COR-L47 (cell line): ENCODE results near the gene C1orf198.

Experiments
- DNase-seq: peaks from one replicate; lab custom pipeline; 2025; lab: John Stamatoyannopoulos, UW

Gene C1orf198

GRCh38 chr1:230867903-230868735 is at the start of gene C1orf198:
C1orf198 (minus strand) TSS chr1:230868521; CDS start chr1:230868512, 9 bp downstream.
- DNase-seq = peak; percentile 71

- peak; percentile 88 for DNase-seq
Observed at GRCh38 chr1:230917284-230918135, 49.2 kb upstream of the C1orf198 start.

- no peak for DNase-seq
Observed at GRCh38 chr1:230916587-230917283, 48.4 kb upstream of the C1orf198 start.

- no peak for DNase-seq
Observed at GRCh38 chr1:230915078-230915477, 46.8 kb upstream of the C1orf198 start.

GRCh38 chr1:230913496-230913895 is 45.2 kb upstream of the C1orf198 start:
- no peak for DNase-seq

GRCh38 chr1:230910755-230911117 is 42.4 kb upstream of the C1orf198 start:
- DNase-seq = no peak

GRCh38 chr1:230909974-230910754 is 41.8 kb upstream of the C1orf198 start:
- no peak for DNase-seq

GRCh38 chr1:230907472-230908205 is 39.3 kb upstream of the C1orf198 start:
- no peak for DNase-seq

- DNase-seq = no peak
Observed at GRCh38 chr1:230906226-230906625, 37.9 kb upstream of the C1orf198 start.

GRCh38 chr1:230905733-230906132 is 37.4 kb upstream of the C1orf198 start:
- no peak for DNase-seq

GRCh38 chr1:230902349-230902923 is 34.1 kb upstream of the C1orf198 start:
- DNase-seq = no peak

GRCh38 chr1:230901671-230902070 is 33.4 kb upstream of the C1orf198 start:
- no peak for DNase-seq

GRCh38 chr1:230900984-230901383 is 32.7 kb upstream of the C1orf198 start:
- no peak for DNase-seq

GRCh38 chr1:230899841-230900251 is 31.5 kb upstream of the C1orf198 start:
- DNase-seq = no peak

GRCh38 chr1:230898748-230899147 is 30.4 kb upstream of the C1orf198 start:
- no peak for DNase-seq

- no peak for DNase-seq
Observed at GRCh38 chr1:230898144-230898543, 29.8 kb upstream of the C1orf198 start.

- DNase-seq = no peak
Observed at GRCh38 chr1:230896779-230897178, 28.5 kb upstream of the C1orf198 start.

- no peak for DNase-seq
Observed at GRCh38 chr1:230895452-230895851, 27.1 kb upstream of the C1orf198 start.

GRCh38 chr1:230894664-230895063 is 26.3 kb upstream of the C1orf198 start:
- no peak for DNase-seq

- no peak for DNase-seq
Observed at GRCh38 chr1:230894032-230894431, 25.7 kb upstream of the C1orf198 start.
